ENCODE data around the gene VPS37C.

The VPS37C gene

GRCh38 chr11:61152816-61153592 is 8.2 kb downstream of the VPS37C start:
- DNase-seq: no peak

- DNase-seq: no peak
These were observed 9.5 kb downstream of the VPS37C start for GRCh38 chr11:61151545-61152252.

GRCh38 chr11:61150706-61151544 is 10.3 kb downstream of the VPS37C start:
- DNase-seq: no peak

- DNase-seq: no peak
These were observed 11.3 kb downstream of the VPS37C start for GRCh38 chr11:61149624-61150615.

- DNase-seq: no peak
These were observed 13.2 kb downstream of the VPS37C start for GRCh38 chr11:61147791-61148620.

GRCh38 chr11:61147271-61147670 is 14.0 kb downstream of the VPS37C start:
- no peak for DNase-seq

GRCh38 chr11:61146416-61146815 is 14.8 kb downstream of the VPS37C start:
- no peak for DNase-seq

- no peak for DNase-seq
These were observed 15.8 kb downstream of the VPS37C start for GRCh38 chr11:61145228-61146005.

- DNase-seq: no peak
These were observed 16.6 kb downstream of the VPS37C start for GRCh38 chr11:61144511-61145179.

- no peak for DNase-seq
These were observed 18.8 kb downstream of the VPS37C start for GRCh38 chr11:61142424-61142823.

GRCh38 chr11:61141601-61142028 is 19.6 kb downstream of the VPS37C start:
- no peak for DNase-seq

- DNase-seq: no peak
These were observed 20.8 kb downstream of the VPS37C start for GRCh38 chr11:61140416-61140815.

GRCh38 chr11:61139387-61139786 is 21.8 kb downstream of the VPS37C start:
- no peak for DNase-seq

GRCh38 chr11:61138935-61139334 is 22.3 kb downstream of the VPS37C start:
- DNase-seq: no peak

GRCh38 chr11:61134801-61135257 is 26.4 kb downstream of the VPS37C start:
- no peak for DNase-seq

GRCh38 chr11:61133956-61134662 is 27.1 kb downstream of the VPS37C start:
- no peak for DNase-seq

- no peak for DNase-seq
These were observed 28.1 kb downstream of the VPS37C start for GRCh38 chr11:61133145-61133544.

- no peak for DNase-seq
These were observed 28.6 kb downstream of the VPS37C start for GRCh38 chr11:61132646-61133045.

GRCh38 chr11:61131998-61132555 is 29.1 kb downstream of the VPS37C start:
- DNase-seq: no peak
